H9 (cell line): Measurements from ENCODE around the gene CFAP99. TPM values are rescaled to one million over a fixed set of nuclear protein-coding genes. Genes with fewer than 3 reads are reported as not detected.

Experiments used
- DNase-seq: peaks from one replicate; pipeline ENCODE4 v3.0.0-alpha.2; 2017
- H2AFZ ChIP-seq: one replicate; pipeline ENCODE4 v1.6.1; 2013; ENCODE audit warnings: mild to moderate bottlenecking, low read length, control low read depth, moderate library complexity
- H2AK5ac ChIP-seq: 2 replicates; pipeline ENCODE4 v1.6.1; 2013; ENCODE audit warnings: low read length, control low read depth, mixed read lengths; ENCODE audit not compliant: insufficient read length
- H2BK120ac ChIP-seq: one replicate; pipeline ENCODE4 v1.6.1; 2013; ENCODE audit warnings: low read depth, mild to moderate bottlenecking, low read length, control low read depth, inconsistent platforms; ENCODE audit not compliant: poor library complexity, severe bottlenecking
- H2BK12ac ChIP-seq: 2 replicates; pipeline ENCODE4 v1.6.1; 2013; ENCODE audit warnings: low read length, control low read depth, mixed read lengths, low read depth; ENCODE audit not compliant: insufficient read length
- H2BK15ac ChIP-seq: 2 replicates; pipeline ENCODE4 v1.6.1; 2013; ENCODE audit warnings: low read depth, low read length, control low read depth
- H2BK20ac ChIP-seq: one replicate; pipeline ENCODE4 v1.6.1; 2013; ENCODE audit warnings: low read depth, mild to moderate bottlenecking, low read length, control low read depth, inconsistent platforms; ENCODE audit not compliant: poor library complexity, severe bottlenecking
- H2BK5ac ChIP-seq: 2 replicates; pipeline ENCODE4 v1.6.1; 2013; ENCODE audit warnings: low read length, control low read depth, mixed read lengths; ENCODE audit not compliant: insufficient read length
- H3K14ac ChIP-seq: 2 replicates; pipeline ENCODE4 v1.6.1; 2013; ENCODE audit warnings: low read length, control low read depth; ENCODE audit not compliant: insufficient read depth
- H3K18ac ChIP-seq: 2 replicates; pipeline ENCODE4 v1.6.1; 2013; ENCODE audit warnings: low read depth, mild to moderate bottlenecking, mixed read lengths, low read length, control low read depth; ENCODE audit not compliant: insufficient read length
- H3K23ac ChIP-seq: 2 replicates; pipeline ENCODE4 v1.6.1; 2013; ENCODE audit warnings: low read length, control low read depth, mixed read lengths, low read depth; ENCODE audit not compliant: insufficient read length
- H3K23me2 ChIP-seq: 2 replicates; pipeline ENCODE4 v1.6.1; 2013; ENCODE audit warnings: low read depth, mild to moderate bottlenecking, mixed read lengths, low read length, control low read depth; ENCODE audit not compliant: insufficient read length, poor library complexity, severe bottlenecking
- H3K27ac ChIP-seq: 2 replicates; pipeline ENCODE4 v1.5.1; 2013; ENCODE audit warnings: low read length, control low read depth, mixed read lengths, low read depth; ENCODE audit not compliant: insufficient read length
- H3K27me3 ChIP-seq: 2 replicates; pipeline ENCODE4 v1.6.1; 2013; ENCODE audit warnings: low read length, control low read depth, inconsistent platforms; ENCODE audit not compliant: insufficient read depth
- H3K4ac ChIP-seq: 2 replicates; pipeline ENCODE4 v1.6.1; 2013; ENCODE audit warnings: low read depth, mild to moderate bottlenecking, control low read depth, inconsistent platforms, low read length, moderate library complexity
- H3K4me1 ChIP-seq: 2 replicates; pipeline ENCODE4 v1.6.1; 2013; ENCODE audit warnings: low read length, control low read depth, inconsistent platforms; ENCODE audit not compliant: insufficient read depth
- H3K4me2 ChIP-seq: 2 replicates; pipeline ENCODE4 v1.6.1; 2013; ENCODE audit warnings: low read length, control low read depth, mixed read lengths; ENCODE audit not compliant: insufficient read length, insufficient read depth
- H3K56ac ChIP-seq: 2 replicates; pipeline ENCODE4 v1.6.1; 2013; ENCODE audit warnings: low read depth, mild to moderate bottlenecking, mixed read lengths, low read length, control low read depth; ENCODE audit not compliant: insufficient read length
- H3K79me1 ChIP-seq: 2 replicates; pipeline ENCODE4 v1.6.1; 2013; ENCODE audit warnings: low read depth, mild to moderate bottlenecking, moderate library complexity, low read length, control low read depth, inconsistent platforms; ENCODE audit not compliant: insufficient read depth, poor library complexity, severe bottlenecking
- H3K79me2 ChIP-seq: 2 replicates; pipeline ENCODE4 v1.6.1; 2013; ENCODE audit warnings: low read length, control low read depth, inconsistent platforms; ENCODE audit not compliant: insufficient read depth
- H3K9ac ChIP-seq: 2 replicates; pipeline ENCODE4 v1.6.1; 2013; ENCODE audit warnings: low read length, control low read depth, mixed read lengths; ENCODE audit not compliant: insufficient read length; ENCODE audit errors: extremely low read depth
- H3K9me3 ChIP-seq: one replicate; pipeline ENCODE4 v1.6.1; 2013; ENCODE audit warnings: low read depth, low read length, inconsistent platforms; ENCODE audit not compliant: control insufficient read depth
- H3T11ph ChIP-seq: one replicate; pipeline ENCODE4 v1.6.1; 2013; ENCODE audit warnings: mild to moderate bottlenecking, low read length, control low read depth, inconsistent platforms
- H4K20me1 ChIP-seq: one replicate; pipeline ENCODE4 v1.6.1; 2013; ENCODE audit not compliant: control insufficient read depth, insufficient read length, insufficient read depth
- H4K5ac ChIP-seq: 2 replicates; pipeline ENCODE4 v1.6.1; 2013; ENCODE audit warnings: low read depth, mild to moderate bottlenecking, mixed read lengths, low read length, control low read depth; ENCODE audit not compliant: insufficient read length
- H4K8ac ChIP-seq: replicated peaks from 2 replicates; pipeline ENCODE4 v1.6.1; 2013; ENCODE audit warnings: low read length, control low read depth, mixed read lengths, low read depth; ENCODE audit not compliant: insufficient read length
- H4K91ac ChIP-seq: 2 replicates; pipeline ENCODE4 v1.6.1; 2013; ENCODE audit warnings: low read depth, mild to moderate bottlenecking, moderate library complexity, mixed read lengths, low read length, control low read depth; ENCODE audit not compliant: insufficient read length
- H3K27ac Mint-ChIP-seq, 3 experiments: 2 replicates in 2 of 3; 3 replicates in 1 of 3; pipeline ENCODE4 v1.8.0; 2020 to 2021; ENCODE audit warnings: mixed read lengths in 3 of 3, mild to moderate bottlenecking in 1 of 3, moderate library complexity in 1 of 3
- H3K27me3 Mint-ChIP-seq: 2 replicates; pipeline ENCODE4 v1.8.0; 2021; ENCODE audit warnings: low read depth, mild to moderate bottlenecking, moderate library complexity, mixed read lengths
- H3K36me3 Mint-ChIP-seq, 3 experiments: 2 replicates in 2 of 3; 3 replicates in 1 of 3; pipeline ENCODE4 v1.8.0; 2020 to 2021; ENCODE audit warnings: low read depth in 3 of 3, mixed read lengths in 3 of 3; ENCODE audit not compliant: insufficient read depth in 1 of 3
- H3K4me1 Mint-ChIP-seq, 2 experiments: 2 replicates each; pipeline ENCODE4 v1.8.0; 2020; ENCODE audit warnings: mixed read lengths in 2 of 2
- H3K4me3 Mint-ChIP-seq, 2 experiments: 2 replicates in 1 of 2; 3 replicates in 1 of 2; pipeline ENCODE4 v1.8.0; 2020 to 2021; ENCODE audit warnings: mild to moderate bottlenecking in 2 of 2, mixed read lengths in 2 of 2, moderate library complexity in 1 of 2
- H3K9me3 Mint-ChIP-seq, 2 experiments: 2 replicates in 1 of 2; 3 replicates in 1 of 2; pipeline ENCODE4 v1.8.0; 2020; ENCODE audit warnings: mild to moderate bottlenecking in 2 of 2, mixed read lengths in 2 of 2, moderate library complexity in 1 of 2
- WGBS: extraction: QIAGEN DNeasy Blood & Tissue Kit; methylation state at CpG from one replicate; pipeline ENCODE4 v1.1.7; 2013; ENCODE audit warnings: missing lambda C conversion rate, low lambda C conversion rate, mixed read lengths; ENCODE audit not compliant: insufficient read length; ENCODE audit errors: extremely low coverage; 5-methylcytosine and 5-hydroxymethylcytosine counted together
- total RNA-seq: library from RNA; stranded (reverse); gene quantifications from 2 replicates; pipeline ENCODE4 v1.2.1, GENCODE V29; 2021
- TF ChIP-seq, protein P1 (sequence below): fragments of 200-600 bp; sonication (generic); conservative IDR thresholded peaks from 3 replicates; pipeline ENCODE4 v1.8.0; 2021; ENCODE audit warnings: antibody characterized with exemption, mild to moderate bottlenecking

The CFAP99 gene
- total RNA-seq, 1 experiment from 2014 or later: 0.35 TPM

DNA sequence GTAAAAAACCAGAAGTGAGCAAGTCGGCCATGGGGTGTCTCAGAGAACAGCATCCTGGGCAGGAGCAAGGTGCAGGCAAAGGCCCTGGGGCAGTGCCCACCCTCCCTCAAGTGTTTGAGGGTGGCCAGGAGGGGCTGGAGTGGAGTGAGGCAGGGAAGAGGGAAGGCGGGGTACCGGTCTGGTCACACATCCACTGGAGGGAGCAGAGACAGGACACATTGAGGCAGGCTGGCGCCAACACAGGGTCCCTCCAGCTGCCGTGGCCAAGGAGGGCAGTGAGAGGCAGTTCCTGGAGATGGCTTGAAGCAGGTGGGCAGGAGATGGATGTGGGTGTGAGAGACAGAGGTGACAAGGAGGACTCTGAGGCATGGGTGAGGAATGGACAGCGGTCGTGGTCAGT lies 29.8 kb downstream of the CFAP99 start:
- TF ChIP-seq, protein P1, sequence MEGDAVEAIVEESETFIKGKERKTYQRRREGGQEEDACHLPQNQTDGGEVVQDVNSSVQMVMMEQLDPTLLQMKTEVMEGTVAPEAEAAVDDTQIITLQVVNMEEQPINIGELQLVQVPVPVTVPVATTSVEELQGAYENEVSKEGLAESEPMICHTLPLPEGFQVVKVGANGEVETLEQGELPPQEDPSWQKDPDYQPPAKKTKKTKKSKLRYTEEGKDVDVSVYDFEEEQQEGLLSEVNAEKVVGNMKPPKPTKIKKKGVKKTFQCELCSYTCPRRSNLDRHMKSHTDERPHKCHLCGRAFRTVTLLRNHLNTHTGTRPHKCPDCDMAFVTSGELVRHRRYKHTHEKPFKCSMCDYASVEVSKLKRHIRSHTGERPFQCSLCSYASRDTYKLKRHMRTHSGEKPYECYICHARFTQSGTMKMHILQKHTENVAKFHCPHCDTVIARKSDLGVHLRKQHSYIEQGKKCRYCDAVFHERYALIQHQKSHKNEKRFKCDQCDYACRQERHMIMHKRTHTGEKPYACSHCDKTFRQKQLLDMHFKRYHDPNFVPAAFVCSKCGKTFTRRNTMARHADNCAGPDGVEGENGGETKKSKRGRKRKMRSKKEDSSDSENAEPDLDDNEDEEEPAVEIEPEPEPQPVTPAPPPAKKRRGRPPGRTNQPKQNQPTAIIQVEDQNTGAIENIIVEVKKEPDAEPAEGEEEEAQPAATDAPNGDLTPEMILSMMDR: no peak
- H2BK20ac ChIP-seq: no peak overlapping the region
- H3K56ac ChIP-seq: no peak overlapping the region
- peaks cover 0 to 2% of the 10 kb centered on the region in 2 experiments; a peak in 3 of 4 replicates for H3K4me1 Mint-ChIP-seq
- no peak overlapping the region for H3K4me3 Mint-ChIP-seq
- no peak overlapping the region for H3K27ac Mint-ChIP-seq
- no peaks in the 10 kb centered on the region for H3K79me2 ChIP-seq
- H4K5ac ChIP-seq: no peak overlapping the region
- H3K4me1 ChIP-seq: no peaks in the 10 kb centered on the region; the same call in 1 of the 2 replicates
- no peak overlapping the region for H2AFZ ChIP-seq
- WGBS: no CpG with 5 or more reads among the region's 7 CpGs
- no peak overlapping the region for H2AK5ac ChIP-seq
- H3K27ac ChIP-seq: no peak overlapping the region
- H3K4ac ChIP-seq: no peak overlapping the region
- H3K27me3 ChIP-seq: no peaks in the 10 kb centered on the region
- H2BK5ac ChIP-seq: no peak overlapping the region
- H3K14ac ChIP-seq: no peak overlapping the region; the same call in 1 of the 2 replicates
- H2BK15ac ChIP-seq: no peak overlapping the region
- no peak overlapping the region for H3K4me2 ChIP-seq
- H3T11ph ChIP-seq: no peak overlapping the region
- no peaks in the 10 kb centered on the region for H3K23me2 ChIP-seq
- H3K36me3 Mint-ChIP-seq: no peaks in the 10 kb centered on the region
- H4K91ac ChIP-seq: no peak overlapping the region
- H3K79me1 ChIP-seq: no peaks in the 10 kb centered on the region
- no peak overlapping the region for H3K9ac ChIP-seq
- no peak overlapping the region for H2BK120ac ChIP-seq
- DNase-seq: no peak
- peaks cover 7% of the 10 kb centered on the region for H3K27me3 Mint-ChIP-seq
- no peak overlapping the region for H2BK12ac ChIP-seq
- H3K9me3 Mint-ChIP-seq: no peaks in the 10 kb centered on the region
- H3K9me3 ChIP-seq: no peaks in the 10 kb centered on the region
- no peak overlapping the region for H3K18ac ChIP-seq
- H4K20me1 ChIP-seq: no peaks in the 10 kb centered on the region
- H4K8ac ChIP-seq: no peak overlapping the region
- H3K23ac ChIP-seq: no peak overlapping the region
